Measurements from ENCODE around the gene IFI44L. TPM values are rescaled to one million over a fixed set of nuclear protein-coding genes. Genes with fewer than 3 reads are reported as not detected.
A peak's percentile ranks its signal among the peaks of the same experiment; 100 is the strongest.

The IFI44L gene
- total and polyA plus RNA-seq, 8 donors: 3.3 to 24.0 (median 4.2) TPM

DNA sequence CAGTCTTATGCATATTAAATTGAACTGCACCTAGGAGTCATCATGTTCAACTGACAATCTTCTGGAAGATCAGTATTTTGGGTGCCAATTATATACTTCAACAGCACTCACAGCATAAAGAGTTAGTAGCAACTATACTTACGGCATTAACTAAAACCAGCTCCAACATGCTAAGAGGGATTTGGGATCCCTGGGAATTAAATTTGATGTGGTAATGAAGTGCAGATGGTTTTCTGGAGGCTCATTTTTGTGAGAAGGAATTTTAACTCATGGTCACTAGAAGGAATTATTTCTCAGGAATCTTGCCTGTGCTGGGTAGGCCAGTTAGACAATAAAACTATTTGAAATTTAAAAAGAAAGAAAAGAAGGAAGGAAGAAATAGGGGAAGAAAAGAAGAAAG lies 47.7 kb downstream of the IFI44L start:
- intact Hi-C loops (cut with DNase I): no loop called here
- no peak for TF ChIP-seq CTCF (IDR thresholded peaks at IDR 0.05)
- Histone ChIP-seq H3K36me3 (peaks cover 0 to 10% of the 10 kb centered on the region in 2 donors), H3K4me3 (no peak overlapping the region), H3K27me3 (no peaks in the 10 kb centered on the region), H3K4me1 (no peaks in the 10 kb centered on the region), H3K9me3 (no peaks in the 10 kb centered on the region), H3K27ac (no peak overlapping the region)
- no peak for ATAC-seq
- no peak for DNase-seq

DNA sequence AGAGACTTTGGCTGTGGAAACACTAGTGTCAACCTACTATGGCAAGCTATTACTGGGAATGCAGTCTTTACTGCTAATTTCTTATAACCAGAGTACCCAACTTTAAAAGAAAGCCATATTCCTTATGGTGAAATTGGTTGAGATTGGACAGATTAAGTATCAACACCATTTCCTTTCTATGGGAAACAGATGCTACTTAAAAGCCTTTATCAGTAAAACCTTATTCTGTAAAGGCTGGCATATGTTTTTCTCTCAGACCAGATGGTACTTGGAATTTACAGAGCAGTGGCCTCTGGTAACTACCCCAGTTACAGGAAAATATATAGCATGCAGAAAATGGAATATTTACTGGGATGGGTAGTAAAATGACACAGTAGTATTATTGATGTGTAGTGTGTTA lies 48.2 kb downstream of the IFI44L start:
- Histone ChIP-seq H3K9me3 (no peaks in the 10 kb centered on the region), H3K36me3 (peaks cover 0 to 5% of the 10 kb centered on the region in 2 donors), H3K4me3 (no peak overlapping the region), H3K27me3 (no peaks in the 10 kb centered on the region), H3K27ac (no peak overlapping the region), H3K4me1 (no peaks in the 10 kb centered on the region)
- no peak for ATAC-seq
- TF ChIP-seq CTCF (IDR thresholded peaks at IDR 0.05): no peak
- DNase-seq: no peak
- intact Hi-C loops (cut with DNase I): no loop called here

DNA sequence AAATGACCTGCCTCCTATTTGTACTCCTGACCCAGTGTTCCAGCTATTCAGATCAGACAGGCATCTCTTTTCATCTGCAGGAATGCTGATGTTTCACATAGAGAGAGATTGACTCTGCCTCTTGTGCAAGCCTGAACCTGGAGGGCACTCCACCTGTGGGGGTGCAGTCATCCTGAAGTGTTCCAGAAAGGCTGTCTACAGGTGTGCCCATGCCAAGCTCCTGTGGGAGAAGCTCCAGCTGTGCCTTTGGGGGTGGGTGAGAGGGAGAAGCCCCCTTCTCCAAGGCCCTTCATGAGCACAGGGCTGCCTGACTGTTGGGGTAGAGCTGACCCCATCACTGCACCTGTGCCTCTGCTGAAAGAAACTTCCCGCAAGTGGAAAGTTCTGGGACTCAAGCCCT lies 52.2 kb downstream of the IFI44L start:
- Histone ChIP-seq H3K9me3 (no peaks in the 10 kb centered on the region), H3K27me3 (no peaks in the 10 kb centered on the region), H3K4me3 (no peak overlapping the region), H3K4me1 (peaks cover 0 to 8% of the 10 kb centered on the region in 2 donors), H3K36me3 (no peaks in the 10 kb centered on the region), H3K27ac (no peak overlapping the region)
- peak in 1 of 4 donors; percentile 28 for DNase-seq
- ATAC-seq: peak; percentile 15
- TF ChIP-seq CTCF (IDR thresholded peaks at IDR 0.05): no peak
- intact Hi-C loops (cut with DNase I): no loop called here

DNA sequence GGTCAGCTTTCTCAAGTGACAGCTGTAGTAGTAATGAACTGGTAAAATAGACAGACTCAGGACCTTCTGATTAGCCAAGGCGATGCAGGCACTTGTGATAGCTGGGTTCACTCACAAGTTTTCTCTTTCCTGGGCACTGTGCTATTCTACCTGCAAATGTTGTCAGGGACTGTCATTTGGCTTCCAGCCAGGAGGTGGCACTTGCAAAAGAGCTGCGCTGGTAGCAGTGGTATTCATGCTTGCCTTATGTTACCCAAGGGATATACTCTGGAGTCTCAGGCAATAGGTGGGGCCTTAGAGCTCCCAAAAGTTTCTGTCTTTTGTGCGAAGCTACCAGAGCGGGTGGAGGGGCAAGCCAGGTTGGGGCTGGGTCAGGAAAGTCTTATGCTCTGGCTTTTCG lies 52.9 kb downstream of the IFI44L start:
- peak in 1 of 4 donors; percentile 13 for DNase-seq
- Histone ChIP-seq H3K9me3 (no peaks in the 10 kb centered on the region), H3K27me3 (no peaks in the 10 kb centered on the region), H3K4me3 (no peak overlapping the region), H3K36me3 (no peaks in the 10 kb centered on the region), H3K27ac (no peak overlapping the region), H3K4me1 (peaks cover 0 to 8% of the 10 kb centered on the region in 2 donors)
- no peak for TF ChIP-seq CTCF (IDR thresholded peaks at IDR 0.05)
- intact Hi-C loops (cut with DNase I): no loop called here
- ATAC-seq: no peak

DNA sequence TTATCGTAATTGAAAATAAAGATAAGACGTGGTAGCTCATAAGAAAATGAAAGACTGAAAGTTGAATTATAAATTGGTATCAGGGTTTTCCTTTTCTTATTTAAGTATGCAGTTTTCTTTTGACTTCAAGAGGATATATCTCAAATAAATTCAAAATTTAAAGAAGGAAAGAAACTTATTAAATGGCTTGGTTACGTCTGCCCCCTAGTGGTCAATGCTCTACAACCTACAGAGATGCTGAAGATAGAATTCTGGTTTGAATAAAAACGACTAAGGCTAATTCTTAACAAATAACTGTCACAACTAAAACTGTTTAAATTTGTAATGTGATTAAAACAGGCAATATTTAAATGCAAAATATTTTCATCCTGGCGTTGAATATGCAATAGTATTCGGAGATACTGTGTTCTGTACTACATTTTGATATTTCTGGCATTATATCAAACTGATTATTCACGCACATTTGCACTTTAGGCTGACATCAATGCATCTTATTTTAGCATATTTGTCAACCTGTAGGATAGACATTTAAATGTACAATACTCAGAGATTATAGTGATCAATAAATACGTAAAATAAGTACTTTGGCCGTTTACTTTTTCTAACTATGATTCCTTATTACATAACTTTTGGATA lies 56.2 kb downstream of the IFI44L start:
- TF ChIP-seq CTCF (IDR thresholded peaks at IDR 0.05): peak; percentile 85 to 91
- ATAC-seq (peak; percentile 76), DNase-seq (peak in 2 of 4 donors; percentile 45 to 73)

More for the DNA sequence above, 56.2 kb downstream of the IFI44L start:
- peaks cover 0 to 8% of the 10 kb centered on the region in 2 donors for H3K4me1 ChIP-seq
- no peaks in the 10 kb centered on the region for H3K9me3 ChIP-seq
- H3K36me3 ChIP-seq: no peaks in the 10 kb centered on the region
- H3K27ac ChIP-seq: no peak overlapping the region
- H3K27me3 ChIP-seq: no peaks in the 10 kb centered on the region
- H3K4me3 ChIP-seq: no peak overlapping the region
- intact Hi-C loops (cut with DNase I): loop anchor here in 1 of 2 donors (5.0 kb wide), 1 partner anchor 59 kb away; no protein-coding TSS in a partner anchor

Data from left lung (tissue), 10 donors.